HEK293T (cell line): ENCODE measurements around the gene ANO5.

ENCODE experiments used
- ARNT ChIP-seq: fragments of 450-650 bp; IDR thresholded peaks from 2 replicates; pipeline ENCODE4 v1.6.1; 2017; ENCODE audit warnings: mild to moderate bottlenecking
- BHLHE40 ChIP-seq: fragments of 450-650 bp; IDR thresholded peaks from 2 replicates; pipeline ENCODE4 v1.6.1; 2016; ENCODE audit warnings: mild to moderate bottlenecking, moderate library complexity, borderline replicate concordance
- CTBP1 ChIP-seq: fragments of 450-650 bp; IDR thresholded peaks from 2 replicates; pipeline ENCODE4 v1.6.1; 2016; ENCODE audit warnings: borderline replicate concordance
- ELF4 ChIP-seq: fragments of 450-650 bp; IDR thresholded peaks from 2 replicates; pipeline ENCODE4 v1.6.1; 2017; ENCODE audit warnings: antibody characterized with exemption
- FOXA1 ChIP-seq: fragments of 450-650 bp; IDR thresholded peaks from 2 replicates; pipeline ENCODE4 v1.6.1; 2016; ENCODE audit warnings: mild to moderate bottlenecking
- FOXM1 ChIP-seq: fragments of 450-650 bp; IDR thresholded peaks from 2 replicates; pipeline ENCODE4 v1.6.1; 2017; ENCODE audit warnings: mild to moderate bottlenecking, borderline replicate concordance
- HDGF ChIP-seq: fragments of 450-650 bp; IDR thresholded peaks from 2 replicates; pipeline ENCODE4 v1.6.1; 2017; ENCODE audit warnings: antibody characterized with exemption, borderline replicate concordance
- L3MBTL2 ChIP-seq: fragments of 450-650 bp; conservative IDR thresholded peaks from 2 replicates; pipeline ENCODE4 v1.6.1; 2016; ENCODE audit warnings: mild to moderate bottlenecking
- LEF1 ChIP-seq: fragments of 450-650 bp; IDR thresholded peaks from 2 replicates; pipeline ENCODE4 v1.6.1; 2017; ENCODE audit warnings: mild to moderate bottlenecking, borderline replicate concordance
- NFRKB ChIP-seq: fragments of 450-650 bp; IDR thresholded peaks from 2 replicates; pipeline ENCODE4 v1.6.1; 2016; ENCODE audit warnings: mild to moderate bottlenecking, moderate library complexity
- SP1 ChIP-seq: fragments of 450-650 bp; IDR thresholded peaks from 2 replicates; pipeline ENCODE4 v1.6.1; 2017
- SUZ12 ChIP-seq: fragments of 450-650 bp; IDR thresholded peaks from 2 replicates; pipeline ENCODE4 v1.6.1; 2016; ENCODE audit warnings: mild to moderate bottlenecking
- ZNF384 ChIP-seq: fragments of 450-650 bp; IDR thresholded peaks from 2 replicates; pipeline ENCODE4 v1.6.1; 2016
- TF ChIP-seq, protein P1 (sequence below): fragments of 450-650 bp; IDR thresholded peaks from 2 replicates; pipeline ENCODE4 v1.6.1; 2016

DNA sequence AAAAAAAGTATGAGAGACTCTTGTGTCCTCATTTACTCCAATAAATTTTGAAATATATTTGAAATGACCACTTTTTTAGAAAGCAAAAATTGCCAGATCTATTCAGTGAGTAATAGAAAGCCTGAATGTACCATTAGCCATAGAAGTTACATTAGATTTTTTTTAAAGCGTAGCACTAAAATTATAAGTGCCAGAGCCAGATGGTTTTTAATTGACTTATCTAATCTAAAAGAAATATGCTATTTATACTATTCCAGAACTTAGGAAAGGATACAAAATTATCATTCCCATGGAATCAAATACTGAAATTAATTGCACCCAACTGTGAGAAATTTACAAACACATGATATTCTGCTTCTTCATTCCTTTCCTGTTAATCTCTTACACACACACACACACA, 80.9 kb downstream of the ANO5 start:
- no peak for TF ChIP-seq CTBP1
- TF ChIP-seq FOXA1 = no peak
- TF ChIP-seq BHLHE40 = no peak
- no peak for TF ChIP-seq SP1
- no peak for TF ChIP-seq L3MBTL2
- no peak for TF ChIP-seq ELF4
- TF ChIP-seq ZNF384 = no peak
- TF ChIP-seq SUZ12 = no peak
- no peak for TF ChIP-seq LEF1
- TF ChIP-seq, protein P1, sequence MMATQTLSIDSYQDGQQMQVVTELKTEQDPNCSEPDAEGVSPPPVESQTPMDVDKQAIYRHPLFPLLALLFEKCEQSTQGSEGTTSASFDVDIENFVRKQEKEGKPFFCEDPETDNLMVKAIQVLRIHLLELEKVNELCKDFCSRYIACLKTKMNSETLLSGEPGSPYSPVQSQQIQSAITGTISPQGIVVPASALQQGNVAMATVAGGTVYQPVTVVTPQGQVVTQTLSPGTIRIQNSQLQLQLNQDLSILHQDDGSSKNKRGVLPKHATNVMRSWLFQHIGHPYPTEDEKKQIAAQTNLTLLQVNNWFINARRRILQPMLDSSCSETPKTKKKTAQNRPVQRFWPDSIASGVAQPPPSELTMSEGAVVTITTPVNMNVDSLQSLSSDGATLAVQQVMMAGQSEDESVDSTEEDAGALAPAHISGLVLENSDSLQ = no peak
- TF ChIP-seq ARNT = no peak
- TF ChIP-seq FOXM1 = no peak
- TF ChIP-seq NFRKB = no peak
- no peak for TF ChIP-seq HDGF
